Amniotic stem cell (primary cell): ENCODE results near the gene IRF2BPL.
"Not testable (repeated sequence)": the region's sequence is repeated elsewhere in the genome, so short reads cannot be mapped to it uniquely, and the experiment has no call there.

Source experiments
- DNase-seq: peaks from one replicate; lab custom pipeline; 2025; lab: John Stamatoyannopoulos, UW

Gene IRF2BPL

DNA sequence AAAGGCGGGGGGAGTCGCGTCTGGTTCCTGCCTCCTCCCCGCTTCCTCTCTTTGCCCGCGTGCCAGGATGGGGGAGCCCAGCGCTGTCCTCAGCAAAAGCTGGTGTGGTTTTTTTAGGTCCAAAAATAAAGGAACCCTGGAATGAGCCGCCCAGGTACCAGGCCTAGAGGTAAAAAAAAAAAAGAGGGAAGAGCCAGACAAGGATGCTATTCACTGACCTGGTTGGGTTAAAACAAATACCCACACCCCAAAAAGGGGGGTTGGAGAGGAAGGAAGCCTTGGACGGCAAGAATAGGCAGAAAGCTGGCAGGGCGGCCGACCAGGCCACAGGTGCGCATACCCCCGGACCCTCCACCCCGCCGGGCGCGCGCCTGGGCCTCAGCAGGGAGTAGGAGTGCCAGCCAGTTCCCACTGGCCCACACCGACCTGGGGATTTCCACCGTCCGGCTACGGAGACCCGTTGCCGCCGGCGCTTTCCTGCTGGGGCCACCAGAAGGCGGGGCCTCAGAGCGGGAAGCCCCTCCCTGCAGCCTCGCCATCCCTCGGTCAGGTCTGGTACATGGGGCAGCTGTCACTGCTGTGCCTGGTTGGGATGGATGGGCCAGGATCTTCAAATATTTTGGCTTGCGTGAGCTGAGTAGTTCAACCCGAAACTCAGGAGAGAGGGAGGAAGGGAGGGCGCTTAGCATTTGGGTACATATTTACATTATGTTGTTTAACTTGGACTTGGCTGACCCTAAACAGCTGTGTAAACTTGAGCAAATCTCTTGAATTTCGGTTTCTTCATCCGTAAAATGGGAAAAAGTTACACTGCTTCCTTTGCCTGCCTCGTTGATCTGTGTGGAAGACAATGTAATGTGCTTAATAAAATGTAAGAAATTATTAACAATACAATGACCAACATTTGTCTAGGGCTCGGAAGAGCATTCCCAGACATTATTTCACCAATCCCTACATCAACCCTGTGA, 5.4 kb upstream of the IRF2BPL start:
- no peak for DNase-seq

DNA sequence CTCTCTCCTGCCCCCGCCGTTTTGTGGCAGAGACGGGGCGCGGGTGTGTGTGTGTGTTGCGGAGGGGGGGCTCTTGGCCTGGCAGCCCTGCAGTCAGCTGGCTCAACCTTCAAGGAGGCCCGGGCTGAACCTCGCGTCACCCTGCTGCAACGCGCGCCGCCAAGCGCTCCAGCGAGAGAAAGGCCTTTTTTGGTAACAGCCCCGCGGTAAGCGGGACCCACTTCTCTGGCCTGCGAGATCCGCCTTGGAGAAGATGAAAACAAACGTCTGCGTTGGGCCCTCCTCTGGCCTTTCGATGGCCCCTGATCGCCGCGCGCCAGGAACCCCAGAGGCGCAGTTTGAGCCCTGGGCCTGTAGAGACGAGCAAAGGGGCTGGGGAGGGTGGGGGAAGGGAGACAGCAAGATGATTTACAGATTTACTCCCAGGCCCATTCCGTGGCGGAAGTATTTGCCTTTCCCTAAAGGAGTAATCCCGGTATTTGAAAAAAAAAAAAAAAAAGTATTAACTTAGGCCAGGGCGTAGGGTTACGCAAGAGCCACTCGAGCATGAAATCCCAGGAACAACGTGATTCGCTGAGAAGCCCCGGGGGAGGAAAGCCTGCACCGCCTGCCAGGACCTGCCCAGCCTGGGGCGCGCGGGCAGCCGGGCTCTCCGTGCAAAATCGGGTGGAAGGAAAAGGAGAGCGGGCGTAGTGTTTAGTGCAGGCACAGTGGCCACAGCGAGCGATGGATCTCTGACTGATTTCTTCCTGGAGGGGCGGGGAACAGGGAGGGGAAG, 4.5 kb upstream of the IRF2BPL start:
- DNase-seq = peak; percentile 94

GRCh38 chr14:77032491-77032843, 4.0 kb upstream of the IRF2BPL start:
- DNase-seq = no peak

DNA sequence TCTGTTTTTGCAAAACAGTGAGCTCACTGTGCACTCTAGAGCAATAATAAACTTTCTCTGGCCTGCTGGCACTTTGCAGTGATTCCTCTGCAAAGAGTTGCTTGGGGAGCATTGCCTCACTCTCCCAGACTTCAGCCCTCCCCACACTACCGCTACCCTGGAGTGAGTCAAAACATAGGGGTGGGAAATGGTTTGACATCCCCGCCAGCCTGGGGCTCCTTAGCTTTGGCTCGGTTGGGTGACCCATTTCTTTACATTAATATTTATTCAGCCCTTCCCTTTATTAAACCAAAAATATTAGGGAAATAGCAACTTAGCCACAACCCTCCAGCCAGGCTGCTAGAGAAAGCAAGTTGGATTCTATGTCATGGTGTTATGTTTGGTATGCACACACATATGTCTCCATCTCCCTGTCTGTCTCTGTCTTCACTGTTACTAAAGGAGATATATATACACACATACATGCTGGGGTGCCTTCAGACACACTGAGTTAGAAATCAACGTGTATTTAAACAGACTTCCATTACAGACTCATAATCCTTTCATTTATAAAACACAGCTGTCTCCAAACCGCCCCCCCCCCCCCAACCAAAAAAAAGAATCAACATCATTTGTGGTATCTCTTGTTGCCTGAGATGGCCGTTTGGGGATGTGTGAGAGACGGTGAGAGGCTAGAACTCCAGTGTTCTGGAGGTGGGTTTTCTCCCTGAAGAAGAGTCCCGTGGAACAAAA, 3.4 kb upstream of the IRF2BPL start:
- DNase-seq = no peak

GRCh38 chr14:77027538-77028383, 747 bp downstream of the IRF2BPL start:
- DNase-seq = no peak

DNA sequence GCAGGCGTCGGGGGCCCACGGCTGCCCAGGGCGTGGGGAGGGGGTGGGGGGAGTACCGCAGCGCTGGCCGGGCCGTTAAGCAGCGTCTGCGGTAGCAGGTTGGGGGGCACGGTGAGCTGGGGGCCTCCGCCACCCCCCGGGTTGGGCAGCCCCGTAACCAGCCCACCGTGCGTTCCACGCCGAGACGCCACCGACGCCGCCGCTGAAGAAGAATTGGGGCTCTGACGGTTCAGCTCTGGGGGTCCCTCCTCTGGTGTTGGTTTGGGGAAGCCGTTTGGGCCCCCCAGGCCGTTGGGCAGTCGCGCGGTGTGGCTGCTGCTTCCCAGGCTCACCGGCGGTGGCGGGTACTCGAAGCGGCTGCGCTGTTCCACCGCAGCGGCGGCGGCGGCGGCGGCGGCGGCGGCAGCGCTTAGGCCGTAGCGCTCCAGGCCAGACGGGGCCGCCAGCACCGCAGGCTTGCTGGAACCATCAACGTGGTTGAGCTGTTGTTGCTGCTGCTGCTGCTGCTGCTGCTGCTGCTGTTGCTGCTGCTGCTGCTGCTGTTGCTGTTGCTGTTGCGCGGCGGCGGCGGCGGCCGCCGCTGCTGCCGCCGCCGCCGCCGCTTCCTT, 1.5 kb downstream of the IRF2BPL start:
- DNase-seq = no peak

GRCh38 chr14:77026166-77026929, 2.2 kb downstream of the IRF2BPL start:
- DNase-seq = no peak

DNA sequence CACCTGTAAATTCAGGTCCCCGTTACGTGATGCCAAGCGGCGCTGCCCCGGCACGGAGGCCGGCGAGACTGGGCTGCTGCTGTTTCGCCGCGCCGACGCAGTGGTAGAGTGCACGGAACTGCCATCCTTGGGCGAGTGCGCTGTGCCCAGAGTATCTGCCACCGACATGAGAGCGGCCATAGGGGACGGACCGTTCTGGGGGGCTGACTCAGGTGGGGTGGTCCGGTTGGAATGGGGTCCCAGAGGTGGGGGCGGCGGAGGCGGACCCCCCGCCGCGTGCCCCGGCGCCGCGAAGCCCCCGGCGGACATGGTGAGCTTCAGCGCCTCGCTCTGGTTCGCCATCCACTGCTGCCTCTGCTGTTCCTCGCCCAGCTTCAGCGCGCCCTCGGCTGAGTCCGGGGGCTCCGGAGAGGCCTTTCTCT, 2.8 kb downstream of the IRF2BPL start:
- no peak for DNase-seq

DNA sequence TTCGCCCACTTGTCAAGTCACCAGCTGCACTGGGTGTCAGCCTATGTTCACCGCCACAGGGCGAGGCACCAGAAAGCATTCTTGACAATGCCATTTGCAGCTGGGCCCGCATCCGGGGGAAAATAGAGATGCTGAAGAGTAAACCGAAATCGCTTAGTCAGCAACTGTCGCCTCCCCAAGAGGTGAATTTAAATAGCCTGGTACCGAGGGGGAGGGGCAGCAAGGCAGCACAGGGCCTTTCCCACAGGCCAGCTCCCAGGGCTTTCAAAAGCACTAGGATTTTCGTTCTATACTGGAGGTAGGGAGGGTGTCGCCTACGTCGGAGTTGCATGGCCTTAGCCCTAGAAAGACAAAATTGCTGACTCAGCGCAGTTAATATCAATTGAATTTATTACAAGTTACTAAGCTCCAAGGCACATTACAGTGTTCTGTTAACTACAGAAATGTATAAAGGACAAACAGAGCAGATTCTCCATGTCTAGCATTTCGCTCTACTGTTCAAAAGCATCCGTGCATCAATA, 4.3 kb downstream of the IRF2BPL start:
- DNase-seq = no peak

GRCh38 chr14:77023001-77023996, 5.2 kb downstream of the IRF2BPL start:
- no peak for DNase-seq

DNA sequence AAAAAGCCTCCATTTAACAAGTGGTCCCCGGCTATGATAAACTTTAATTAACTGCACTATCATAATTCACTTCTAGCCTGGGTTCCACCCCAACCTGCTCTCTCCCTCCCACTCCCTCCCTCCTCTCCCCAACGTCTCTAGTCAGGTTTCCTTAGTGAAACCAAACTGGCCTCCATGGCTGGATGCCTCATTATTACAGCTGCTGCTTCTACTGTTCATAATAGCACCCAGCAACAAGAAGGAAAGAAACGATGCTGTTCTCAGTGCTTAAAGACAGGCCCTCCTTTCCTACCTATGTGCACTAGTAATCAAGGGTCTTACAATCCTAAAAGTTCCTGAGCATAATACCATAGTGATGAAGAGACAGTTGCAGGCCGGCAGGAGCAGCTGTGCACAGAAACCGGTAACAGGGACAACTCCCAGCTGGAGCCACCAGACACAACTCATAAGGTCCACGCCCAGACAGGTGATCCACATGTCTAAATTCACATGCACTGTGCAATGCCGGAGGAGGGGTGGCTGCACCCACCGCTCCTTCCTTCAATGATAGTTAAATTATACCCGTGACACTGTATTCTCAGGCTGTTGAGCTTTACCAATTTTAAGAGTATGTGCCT, 6.2 kb downstream of the IRF2BPL start:
- DNase-seq = no peak

DNA sequence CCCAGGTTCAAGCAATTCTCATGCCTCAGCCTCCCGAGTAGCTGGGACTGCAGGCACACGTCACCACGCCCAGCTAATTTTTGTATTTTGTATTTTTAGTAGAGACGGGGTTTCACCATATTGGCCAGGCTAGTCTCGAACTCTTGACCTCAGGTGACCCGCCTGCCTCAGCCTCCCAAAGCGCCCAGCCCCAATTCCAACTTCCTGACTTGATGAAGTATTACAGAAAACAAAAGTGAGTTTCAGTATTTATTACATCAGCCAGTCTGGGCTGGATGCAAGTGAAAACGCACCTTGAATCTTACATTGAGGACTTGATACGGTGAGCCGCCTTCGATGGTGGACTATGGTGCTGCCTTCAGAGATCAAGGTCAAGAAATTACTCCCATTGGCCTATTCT, 7.1 kb downstream of the IRF2BPL start:
- not testable (repeated sequence) for DNase-seq

GRCh38 chr14:77018785-77019184, 9.7 kb downstream of the IRF2BPL start:
- DNase-seq = no peak

DNA sequence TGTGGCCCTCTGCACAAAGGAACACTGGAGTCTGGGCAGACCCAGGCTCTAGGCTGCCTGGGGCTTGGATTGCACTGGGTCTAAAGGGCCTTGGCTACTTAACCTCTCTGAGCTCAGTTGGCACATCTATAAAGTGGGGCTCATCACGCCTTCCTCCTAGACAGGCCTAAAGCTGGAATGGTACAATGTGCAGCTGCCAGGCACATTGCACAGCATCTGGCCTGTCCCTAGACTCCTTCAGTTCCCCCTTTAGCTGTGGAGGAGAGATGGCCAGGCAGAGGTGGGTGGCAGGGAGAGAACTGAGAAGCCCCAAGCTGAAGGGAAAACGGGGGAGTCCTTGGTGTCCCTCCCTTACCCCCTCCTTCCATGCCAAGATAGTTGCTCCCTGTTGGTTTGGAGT, 10.8 kb downstream of the IRF2BPL start:
- no peak for DNase-seq

- DNase-seq = no peak
These were observed 13.8 kb downstream of the IRF2BPL start for GRCh38 chr14:77014734-77015133.

DNA sequence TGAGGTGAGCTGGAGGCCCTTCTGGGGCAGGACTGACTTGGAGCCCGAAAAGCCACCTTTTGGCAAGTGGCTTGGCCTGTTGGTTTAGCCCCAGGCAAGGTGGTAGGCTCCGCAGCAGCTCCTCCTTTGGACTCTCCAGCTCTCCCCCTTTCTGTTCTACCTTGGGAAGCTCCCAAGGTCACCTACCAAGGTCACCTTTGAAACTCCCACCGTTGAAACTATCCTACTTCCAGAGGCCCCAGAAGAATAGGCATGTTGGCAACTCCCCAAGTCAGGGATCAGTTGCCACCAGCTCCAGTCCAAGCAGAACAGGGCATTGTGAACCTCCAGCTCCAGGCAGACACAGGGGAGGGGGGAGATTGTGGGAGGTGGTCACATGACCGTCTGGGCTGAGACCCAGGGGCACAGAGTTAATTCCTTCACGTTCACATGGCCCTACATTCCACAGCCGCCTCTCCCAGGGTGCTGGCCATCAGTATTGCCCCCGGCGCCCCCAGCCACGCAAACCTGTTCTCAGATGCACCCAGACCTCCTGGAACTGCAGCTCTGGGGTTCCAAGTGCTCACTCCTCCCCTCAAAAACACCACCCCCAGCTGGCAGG, 14.4 kb downstream of the IRF2BPL start:
- no peak for DNase-seq

- no peak for DNase-seq
These were observed 16.2 kb downstream of the IRF2BPL start for GRCh38 chr14:77012193-77012765.

GRCh38 chr14:77011245-77011644, 17.3 kb downstream of the IRF2BPL start:
- no peak for DNase-seq
